Fibroblast of upper back skin (primary cell): ENCODE results near the gene PLEKHG5.

Source experiments
- DNase-seq: peaks from one replicate; pipeline ENCODE4 v3.0.0-alpha.2; 2013

The PLEKHG5 gene

GRCh38 chr1:6491480-6491962, at the start of gene PLEKHG5:
TSS of gene PLEKHG5 (minus strand) at chr1:6491667. CDS start at chr1:6477571, 14,096 bp downstream.
- DNase-seq = peak; percentile 82

- peak; percentile 44 for DNase-seq
Measured at GRCh38 chr1:6538956-6539355, 47.5 kb upstream of the PLEKHG5 start.

GRCh38 chr1:6536291-6536690, 44.8 kb upstream of the PLEKHG5 start:
- no peak for DNase-seq

GRCh38 chr1:6535214-6535613, 43.7 kb upstream of the PLEKHG5 start:
- no peak for DNase-seq

GRCh38 chr1:6534248-6534822, 42.9 kb upstream of the PLEKHG5 start:
- DNase-seq = no peak

- DNase-seq = no peak
Measured at GRCh38 chr1:6531996-6532395, 40.5 kb upstream of the PLEKHG5 start.

- DNase-seq = no peak
Measured at GRCh38 chr1:6530504-6531160, 39.2 kb upstream of the PLEKHG5 start.

GRCh38 chr1:6528492-6528891, 37.0 kb upstream of the PLEKHG5 start:
- no peak for DNase-seq

- no peak for DNase-seq
Measured at GRCh38 chr1:6526316-6526715, 34.8 kb upstream of the PLEKHG5 start.

- peak; percentile 35 for DNase-seq
Measured at GRCh38 chr1:6523566-6523965, 32.1 kb upstream of the PLEKHG5 start.

GRCh38 chr1:6521536-6521935, 30.1 kb upstream of the PLEKHG5 start:
- DNase-seq = peak; percentile 16

- DNase-seq = peak; percentile 68
Measured at GRCh38 chr1:6519935-6520671, 28.6 kb upstream of the PLEKHG5 start.

- DNase-seq = no peak
Measured at GRCh38 chr1:6519491-6519934, 28.0 kb upstream of the PLEKHG5 start.

- peak; percentile 36 for DNase-seq
Measured at GRCh38 chr1:6517435-6517851, 26.0 kb upstream of the PLEKHG5 start.

- no peak for DNase-seq
Measured at GRCh38 chr1:6515771-6516170, 24.3 kb upstream of the PLEKHG5 start.

GRCh38 chr1:6513320-6513801, 21.9 kb upstream of the PLEKHG5 start:
- no peak for DNase-seq

GRCh38 chr1:6512908-6513280, 21.4 kb upstream of the PLEKHG5 start:
- no peak for DNase-seq

GRCh38 chr1:6512245-6512907, 20.9 kb upstream of the PLEKHG5 start:
- no peak for DNase-seq

GRCh38 chr1:6511561-6512244, 20.2 kb upstream of the PLEKHG5 start:
- DNase-seq = no peak

GRCh38 chr1:6511056-6511455, 19.6 kb upstream of the PLEKHG5 start:
- DNase-seq = no peak

GRCh38 chr1:6510493-6510892, 19.0 kb upstream of the PLEKHG5 start:
- DNase-seq = no peak

GRCh38 chr1:6509919-6510291, 18.4 kb upstream of the PLEKHG5 start:
- DNase-seq = no peak
